Keratinocyte (primary cell): ENCODE results near the gene CACNA1F. TPM values are rescaled to one million over a fixed set of nuclear protein-coding genes. Genes with fewer than 3 reads are reported as not detected.

Experiments
- DNase-seq: peaks from one replicate; pipeline ENCODE4 v3.0.0-alpha.2; 2011; ENCODE audit warnings: low read depth, missing footprints, low spot score
- FAIRE-seq: peaks from 2 replicates; lab custom pipeline; 2011; peaks lifted over from hg19 to GRCh38; lab: Jason Lieb, UNC
- H2AFZ ChIP-seq: 2 replicates; pipeline ENCODE4 v1.6.0; 2012; ENCODE audit warnings: low read length, control low read depth, inconsistent platforms; ENCODE audit not compliant: control insufficient read depth
- H3K27ac ChIP-seq: 2 replicates; pipeline ENCODE4 v1.5.1; 2011; ENCODE audit warnings: low read length; ENCODE audit not compliant: control insufficient read depth, insufficient read depth
- H3K27me3 ChIP-seq: 3 replicates; pipeline ENCODE4 v1.6.0; 2011; ENCODE audit warnings: low read length; ENCODE audit not compliant: control insufficient read depth, insufficient read depth; ENCODE audit errors: extremely low read depth
- H3K36me3 ChIP-seq, 2 experiments: 2 replicates in 1 of 2; 3 replicates in 1 of 2; pipeline ENCODE4 v1.5.1; 2011; ENCODE audit warnings: low read length in 2 of 2, mild to moderate bottlenecking in 1 of 2; ENCODE audit not compliant: control insufficient read depth in 2 of 2, insufficient read depth in 2 of 2; ENCODE audit errors: extremely low read depth in 1 of 2
- H3K4me1 ChIP-seq: 3 replicates; pipeline ENCODE4 v1.5.1; 2011; ENCODE audit warnings: low read length; ENCODE audit not compliant: control insufficient read depth, insufficient read depth; ENCODE audit errors: extremely low read depth
- H3K4me2 ChIP-seq: 3 replicates; pipeline ENCODE4 v1.6.0; 2011; ENCODE audit warnings: low read depth, low read length; ENCODE audit not compliant: control insufficient read depth, insufficient read depth; ENCODE audit errors: extremely low read depth
- H3K4me3 ChIP-seq, 3 experiments: fragments of 200-600 bp in 1 of 3; sonication (generic) in 1 of 3; 2 replicates in 2 of 3; 3 replicates in 1 of 3; pipeline ENCODE4 v1.5.1; 2011 to 2016; ENCODE audit warnings: low read length in 3 of 3, mild to moderate bottlenecking in 3 of 3, control low read depth in 2 of 3, inconsistent platforms in 1 of 3, low read depth in 1 of 3, mixed read lengths in 1 of 3, mixed run types in 1 of 3, moderate library complexity in 1 of 3; ENCODE audit not compliant: control insufficient read depth in 2 of 3, insufficient read depth in 2 of 3; ENCODE audit errors: extremely low read depth in 1 of 3
- H3K79me2 ChIP-seq: 2 replicates; pipeline ENCODE4 v1.6.0; 2012; ENCODE audit warnings: low read length; ENCODE audit not compliant: control insufficient read depth, insufficient read depth
- H3K9ac ChIP-seq: 3 replicates; pipeline ENCODE4 v1.6.0; 2011; ENCODE audit warnings: low read length; ENCODE audit not compliant: control insufficient read depth, insufficient read depth; ENCODE audit errors: extremely low read depth
- H3K9me1 ChIP-seq: 3 replicates; pipeline ENCODE4 v1.6.0; 2011; ENCODE audit warnings: low read length; ENCODE audit not compliant: control insufficient read depth, insufficient read depth; ENCODE audit errors: extremely low read depth
- H3K9me3 ChIP-seq: 2 replicates; pipeline ENCODE4 v1.5.1; 2012; ENCODE audit warnings: low read depth, low read length; ENCODE audit not compliant: control insufficient read depth
- H4K20me1 ChIP-seq: 3 replicates; pipeline ENCODE4 v1.6.0; 2011; ENCODE audit warnings: low read length; ENCODE audit not compliant: control insufficient read depth, insufficient read depth; ENCODE audit errors: extremely low read depth
- CTCF ChIP-seq, 3 experiments: IDR thresholded peaks in 1 of 3; conservative IDR thresholded peaks in 1 of 3; optimal IDR thresholded peaks in 1 of 3; 2 replicates in 2 of 3; 3 replicates in 1 of 3; pipeline versions ENCODE3 to v1.5.1; 2011; ENCODE audit warnings: low read length in 3 of 3, mild to moderate bottlenecking in 3 of 3, moderate library complexity in 2 of 3, control low read depth in 1 of 3, inconsistent platforms in 1 of 3; ENCODE audit not compliant: insufficient read depth in 2 of 3; ENCODE audit errors: extremely low read depth in 1 of 3
- EZH2 ChIP-seq: IDR thresholded peaks from one replicate; pipeline ENCODE4 v1.6.1; 2012; ENCODE audit warnings: inconsistent platforms, mild to moderate bottlenecking, low read length, moderate library complexity
- dilution Hi-C: fragments of 300-500 bp; cut with MboI; formaldehyde crosslinking; loops from one replicate; pipeline ENCODE4 v1.7.0; 2020; ENCODE audit warnings: low sequenced_read_pairs; ENCODE audit not compliant: extremely low pct_ligation_motif_present
- polyA plus RNA-seq, 5 experiments: library from polyadenylated mRNA; depleted of rRNA in 3 of 5; stranded (reverse) in 3 of 5; stranded (forward) in 1 of 5; unstranded in 1 of 5; fragments of >200 nt; gene quantifications; 1 replicate in 1 of 5; 2 replicates in 3 of 5; 3 replicates in 1 of 5; pipeline versions ENCODE4 v1.2.1 to v1.2.3, GENCODE V29; 2011 to 2012; ENCODE audit warnings: missing spikeins in 2 of 5, low read depth in 1 of 5, low replicate concordance in 1 of 5

Gene CACNA1F
- polyA plus RNA-seq, 1 donor (not counting 4 experiments of a cell fraction or from before 2014, with no cell fraction given) = not detected

- Histone ChIP-seq H3K9ac (peak overlapping the region; percentile 80), H4K20me1 (no peaks in the 10 kb centered on the region), H2AFZ (peak overlapping the region; percentile 51), H3K4me2 (peak overlapping the region; percentile 72), H3K9me3 (no peaks in the 10 kb centered on the region), H3K4me1 (peaks cover 4% of the 10 kb centered on the region), H3K79me2 (no peaks in the 10 kb centered on the region), H3K27ac (peak overlapping the region; percentile 86), H3K27me3 (no peaks in the 10 kb centered on the region), H3K9me1 (no peaks in the 10 kb centered on the region), H3K4me3 (peak overlapping the region; percentile 37 to 56 (median 52)), H3K36me3 (no peaks in the 10 kb centered on the region)
- dilution Hi-C loops = no loop called here
- DNase-seq (no peak), FAIRE-seq (no peak)
- TF ChIP-seq CTCF (optimal IDR thresholded peaks at IDR 0.05 in 1 of 3, IDR thresholded peaks at IDR 0.05 in 1 of 3, conservative IDR thresholded peaks at IDR 0.05 in 1 of 3; ENCODE audit: extremely low read depth in 1 of 3, insufficient read depth in 2 of 3, low read length in 3 of 3) (no peak), EZH2 (no peak)
Measured at GRCh38 chrX:49155243-49155899, 77.8 kb downstream of the CACNA1F start.

Other genes with a start within 250 kb of the CACNA1F start
- gene GRIPAP1, start 231.1 kb downstream of the CACNA1F start, polyA plus RNA-seq = 20.2 to 23.0 TPM (median 20.9 TPM) in 3 replicates
- 13.2 to 15.8 TPM (median 14.1 TPM) in 3 replicates for gene TFE3, start 190.0 kb downstream of the CACNA1F start, polyA plus RNA-seq
- gene CCDC120, start 174.3 kb downstream of the CACNA1F start, polyA plus RNA-seq = 4.9 to 10.5 TPM (median 8.1 TPM) in 3 replicates
- 4.0 to 9.8 TPM (median 6.9 TPM) in 3 replicates for gene PRAF2, start 159.3 kb downstream of the CACNA1F start, polyA plus RNA-seq
- 43.1 to 76.4 TPM (median 50.5 TPM) in 3 replicates for gene WDR45, start 153.5 kb downstream of the CACNA1F start, polyA plus RNA-seq
- gene GPKOW, start 109.6 kb downstream of the CACNA1F start, polyA plus RNA-seq = 17.8 to 18.4 TPM (median 17.9 TPM) in 3 replicates
- 0.51 to 0.62 TPM (median 0.59 TPM) in 3 replicates for gene MAGIX, start 70.6 kb downstream of the CACNA1F start, polyA plus RNA-seq
- 284 to 488 TPM (median 358 TPM) in 3 replicates for gene PLP2, start 61.4 kb downstream of the CACNA1F start, polyA plus RNA-seq
- gene PRICKLE3, start 47.0 kb downstream of the CACNA1F start, polyA plus RNA-seq = 8.6 to 13.7 TPM (median 8.7 TPM) in 3 replicates
- gene SYP, start 33.1 kb downstream of the CACNA1F start, polyA plus RNA-seq = 0.07 to 0.23 TPM (median 0.13 TPM) in 3 replicates
- gene CCDC22, start 2.1 kb upstream of the CACNA1F start, polyA plus RNA-seq = 8.2 to 13.5 TPM (median 8.5 TPM) in 3 replicates
- 0.05 to 0.12 TPM (median 0.06 TPM) in 3 replicates for gene FOXP3, start 31.4 kb upstream of the CACNA1F start, polyA plus RNA-seq
- gene PPP1R3F, start 36.5 kb upstream of the CACNA1F start, polyA plus RNA-seq = 0.29 to 1.4 TPM (median 0.62 TPM) in 3 replicates
- not detected in 3 replicates for gene GAGE10, start 70.3 kb upstream of the CACNA1F start, polyA plus RNA-seq
- gene GAGE12J, start 88.7 kb upstream of the CACNA1F start, polyA plus RNA-seq = not detected in 3 replicates
- gene GAGE13, start 98.2 kb upstream of the CACNA1F start, polyA plus RNA-seq = not detected in 3 replicates